Osteocyte (in vitro differentiated cells): ENCODE results near the gene SIAH3. TPM values are rescaled to one million over a fixed set of nuclear protein-coding genes. Genes with fewer than 3 reads are reported as not detected.
A peak's percentile ranks its signal among the peaks of the same experiment; 100 is the strongest.

ENCODE experiments used
- DNase-seq: peaks from one replicate; pipeline ENCODE4 v3.0.0; 2021; ENCODE audit warnings: mixed read lengths; ENCODE audit not compliant: unreplicated experiment; ENCODE audit errors: extremely low spot score
- H3K27ac Mint-ChIP-seq: one replicate; pipeline ENCODE4 v1.8.0; 2021; ENCODE audit warnings: mild to moderate bottlenecking, mixed read lengths; ENCODE audit not compliant: unreplicated experiment
- H3K27me3 Mint-ChIP-seq: one replicate; pipeline ENCODE4 v1.8.0; 2021; ENCODE audit warnings: mixed read lengths; ENCODE audit not compliant: unreplicated experiment
- H3K36me3 Mint-ChIP-seq: one replicate; pipeline ENCODE4 v1.8.0; 2021; ENCODE audit warnings: mixed read lengths; ENCODE audit not compliant: unreplicated experiment
- H3K4me1 Mint-ChIP-seq: one replicate; pipeline ENCODE4 v1.8.0; 2021; ENCODE audit warnings: mixed read lengths; ENCODE audit not compliant: unreplicated experiment
- H3K4me3 Mint-ChIP-seq: one replicate; pipeline ENCODE4 v1.8.0; 2021; ENCODE audit warnings: mild to moderate bottlenecking, moderate library complexity, mixed read lengths; ENCODE audit not compliant: unreplicated experiment
- H3K9me3 Mint-ChIP-seq: one replicate; pipeline ENCODE4 v1.8.0; 2021; ENCODE audit warnings: mixed read lengths; ENCODE audit not compliant: unreplicated experiment
- total RNA-seq: library from RNA; stranded (reverse); gene quantifications from 2 replicates; pipeline ENCODE4 v1.2.1, GENCODE V29; 2021
- TF ChIP-seq, protein P1 (sequence below): fragments of 200-600 bp; sonication (generic); IDR thresholded peaks from 2 replicates; pipeline ENCODE4 v1.5.0; 2021; ENCODE audit warnings: antibody characterized with exemption, mild to moderate bottlenecking, moderate library complexity

Gene SIAH3
- total RNA-seq, 1 donor from 2014 or later, result not detected

DNA sequence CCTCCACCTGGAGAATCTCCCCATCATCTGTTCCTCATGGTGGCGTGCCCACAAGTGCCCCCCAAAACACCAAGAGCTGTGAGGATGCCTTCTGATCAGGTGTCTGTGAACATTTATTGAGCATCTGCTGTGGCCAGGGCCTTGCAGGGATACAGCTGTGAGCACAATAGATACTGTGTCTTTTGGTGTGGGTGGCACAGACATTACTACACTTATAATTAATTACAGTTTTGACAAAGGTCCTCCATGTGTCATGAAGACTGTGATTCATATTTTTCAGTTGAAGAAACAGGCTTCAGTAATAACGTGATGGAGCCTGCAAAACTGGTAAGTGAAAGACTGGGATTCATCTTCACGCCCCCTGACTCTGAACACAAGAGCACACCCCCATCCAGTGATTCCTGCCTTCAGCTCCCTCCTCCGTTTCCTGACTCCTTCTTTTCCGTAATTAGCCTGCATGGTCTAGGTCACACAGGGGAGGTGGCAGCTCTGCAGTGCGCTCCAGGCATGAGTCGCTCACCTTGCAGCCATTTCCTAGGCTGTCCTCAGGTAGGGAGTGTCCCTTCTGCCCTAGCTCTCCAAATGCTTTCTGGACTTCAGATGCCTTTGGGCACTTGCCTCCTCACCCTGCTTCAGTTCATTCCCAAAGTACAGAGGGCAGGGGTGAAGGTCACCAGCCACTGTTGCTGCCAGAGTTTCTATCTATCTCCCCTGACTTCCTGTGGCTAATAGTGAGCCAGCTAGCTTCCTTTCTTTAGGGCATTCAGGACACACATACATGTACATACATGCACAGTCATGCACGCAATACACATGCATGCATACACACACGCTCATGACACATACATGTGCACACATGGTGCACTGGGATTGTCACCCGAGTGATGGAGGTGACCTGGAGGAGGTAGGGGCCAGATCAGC is 66.5 kb downstream of the SIAH3 start:
- H3K4me3 Mint-ChIP-seq, result no peak overlapping the region
- H3K27me3 Mint-ChIP-seq, result peaks cover 9% of the 10 kb centered on the region
- no peaks in the 10 kb centered on the region for H3K9me3 Mint-ChIP-seq
- no peak for DNase-seq
- no peaks in the 10 kb centered on the region for H3K36me3 Mint-ChIP-seq
- H3K27ac Mint-ChIP-seq, result no peak overlapping the region
- TF ChIP-seq, protein P1, sequence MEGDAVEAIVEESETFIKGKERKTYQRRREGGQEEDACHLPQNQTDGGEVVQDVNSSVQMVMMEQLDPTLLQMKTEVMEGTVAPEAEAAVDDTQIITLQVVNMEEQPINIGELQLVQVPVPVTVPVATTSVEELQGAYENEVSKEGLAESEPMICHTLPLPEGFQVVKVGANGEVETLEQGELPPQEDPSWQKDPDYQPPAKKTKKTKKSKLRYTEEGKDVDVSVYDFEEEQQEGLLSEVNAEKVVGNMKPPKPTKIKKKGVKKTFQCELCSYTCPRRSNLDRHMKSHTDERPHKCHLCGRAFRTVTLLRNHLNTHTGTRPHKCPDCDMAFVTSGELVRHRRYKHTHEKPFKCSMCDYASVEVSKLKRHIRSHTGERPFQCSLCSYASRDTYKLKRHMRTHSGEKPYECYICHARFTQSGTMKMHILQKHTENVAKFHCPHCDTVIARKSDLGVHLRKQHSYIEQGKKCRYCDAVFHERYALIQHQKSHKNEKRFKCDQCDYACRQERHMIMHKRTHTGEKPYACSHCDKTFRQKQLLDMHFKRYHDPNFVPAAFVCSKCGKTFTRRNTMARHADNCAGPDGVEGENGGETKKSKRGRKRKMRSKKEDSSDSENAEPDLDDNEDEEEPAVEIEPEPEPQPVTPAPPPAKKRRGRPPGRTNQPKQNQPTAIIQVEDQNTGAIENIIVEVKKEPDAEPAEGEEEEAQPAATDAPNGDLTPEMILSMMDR, result no peak
- H3K4me1 Mint-ChIP-seq, result peaks cover 15% of the 10 kb centered on the region

DNA sequence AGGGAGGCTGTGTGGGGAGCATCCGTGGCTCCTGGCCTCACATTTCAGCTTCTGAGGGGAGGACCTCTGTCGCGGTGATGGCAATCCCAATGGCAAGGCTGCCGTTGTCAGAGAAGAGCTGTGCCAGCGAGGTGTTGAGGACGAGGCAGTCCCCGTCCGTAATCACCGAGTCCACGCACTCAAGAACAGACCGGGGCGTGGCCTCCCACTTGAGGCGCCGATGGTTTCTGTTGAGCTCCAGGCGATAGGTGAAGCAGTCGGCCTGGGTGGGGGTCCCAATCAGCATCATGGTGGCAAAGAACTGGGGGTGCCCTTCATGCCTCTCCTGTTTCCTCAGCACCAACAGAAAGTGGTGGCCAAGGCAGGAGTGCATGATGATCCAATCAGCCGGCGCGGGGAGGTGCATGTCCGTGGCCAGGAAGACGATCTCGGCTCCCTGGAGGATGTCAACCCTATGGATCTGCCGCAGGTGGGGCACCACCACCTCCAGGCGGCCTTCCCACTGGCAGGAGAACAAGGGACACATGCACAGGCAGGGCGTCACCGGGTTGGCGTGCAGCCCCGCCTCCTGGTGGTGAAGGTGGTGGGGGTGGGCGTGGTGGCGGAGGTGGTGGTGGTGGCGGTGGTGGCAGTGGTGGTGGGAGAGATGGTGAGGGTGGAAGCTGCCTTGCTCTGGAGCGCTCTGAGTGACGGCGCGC is 68.1 kb downstream of the SIAH3 start:
- Mint-ChIP-seq H3K9me3 (no peaks in the 10 kb centered on the region), H3K27me3 (peaks cover 5% of the 10 kb centered on the region), H3K27ac (no peak overlapping the region), H3K36me3 (no peaks in the 10 kb centered on the region), H3K4me3 (no peak overlapping the region), H3K4me1 (peaks cover 15% of the 10 kb centered on the region)
- TF ChIP-seq, protein P1, result no peak
- no peak for DNase-seq

DNA sequence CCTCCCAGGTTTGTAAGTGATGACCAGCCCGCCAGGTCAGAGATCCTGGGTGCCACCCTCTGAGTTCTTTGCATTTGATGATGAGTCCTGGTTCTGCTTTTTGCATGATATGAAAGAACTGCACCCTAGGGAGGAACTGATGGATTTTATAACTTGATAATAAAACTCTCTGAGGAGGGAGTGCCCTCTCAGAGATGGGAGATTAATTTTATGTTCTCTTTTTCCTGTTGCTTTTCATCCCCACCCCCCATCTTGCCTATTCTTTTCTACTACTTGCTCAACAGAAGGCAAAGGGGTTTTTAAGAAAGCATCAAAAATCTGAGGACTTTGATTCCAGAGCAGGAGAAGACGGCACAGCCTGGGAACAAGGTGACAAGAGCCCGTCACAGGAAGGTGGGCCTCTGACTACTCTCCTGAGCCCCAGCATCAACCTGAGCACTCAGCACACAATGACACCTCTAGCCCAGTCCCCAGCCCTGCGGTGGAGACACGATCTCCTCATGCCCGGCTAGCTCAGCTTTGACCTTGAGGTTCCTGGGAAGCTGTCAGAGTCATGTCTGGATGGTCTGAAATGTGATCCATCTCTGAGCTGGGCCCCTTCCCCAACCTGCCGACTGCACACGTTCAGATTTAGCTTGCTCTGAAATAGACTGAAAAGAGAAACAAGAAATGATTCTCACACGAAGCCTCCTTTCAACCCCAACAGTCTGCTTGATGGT is 69.1 kb downstream of the SIAH3 start:
- H3K9me3 Mint-ChIP-seq, result no peaks in the 10 kb centered on the region
- H3K27ac Mint-ChIP-seq, result no peak overlapping the region
- H3K36me3 Mint-ChIP-seq, result no peaks in the 10 kb centered on the region
- H3K27me3 Mint-ChIP-seq, result peaks cover 2% of the 10 kb centered on the region
- DNase-seq, result peak; percentile 68
- TF ChIP-seq, protein P1, result no peak
- no peak overlapping the region for H3K4me3 Mint-ChIP-seq
- peaks cover 15% of the 10 kb centered on the region for H3K4me1 Mint-ChIP-seq

DNA sequence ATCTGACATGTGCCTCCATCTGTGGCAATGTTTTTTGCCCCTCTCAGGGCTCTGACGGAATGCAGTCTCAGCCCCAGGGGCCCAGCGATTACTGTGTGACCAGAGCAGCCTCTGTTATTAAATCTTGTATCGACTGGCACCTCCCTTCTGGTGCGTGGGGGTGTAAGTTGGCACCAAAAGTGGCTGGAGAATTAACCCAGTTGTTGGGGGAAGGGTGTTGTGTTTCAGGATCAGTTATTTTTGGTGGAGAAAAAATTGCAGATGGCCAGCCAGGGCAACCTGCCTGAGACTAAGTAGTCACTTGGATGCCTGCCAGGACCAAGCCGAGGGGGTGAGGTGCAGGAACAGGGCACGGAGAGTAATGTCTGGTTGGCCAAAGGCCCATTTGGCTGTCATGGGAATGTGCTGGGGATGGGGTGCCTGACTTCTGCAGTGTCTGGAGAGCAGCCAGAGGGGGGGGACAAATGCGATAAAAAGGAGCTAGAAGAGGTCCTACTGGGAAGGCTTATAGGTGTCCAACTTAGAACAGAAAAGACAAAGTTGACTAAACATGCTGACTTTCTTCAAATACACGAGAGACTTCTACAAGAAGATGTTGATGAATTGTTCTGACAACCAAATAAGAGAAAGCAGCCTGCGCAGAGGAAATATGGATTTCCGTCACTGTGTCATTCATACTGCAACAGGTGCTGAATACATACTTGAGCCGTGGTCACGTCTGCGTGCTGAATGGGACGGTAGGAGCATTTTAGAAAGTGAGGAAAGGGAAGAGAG is 69.8 kb downstream of the SIAH3 start:
- Mint-ChIP-seq H3K27ac (no peak overlapping the region), H3K4me3 (no peak overlapping the region), H3K4me1 (peaks cover 15% of the 10 kb centered on the region), H3K9me3 (no peaks in the 10 kb centered on the region), H3K27me3 (peaks cover 2% of the 10 kb centered on the region), H3K36me3 (no peaks in the 10 kb centered on the region)
- TF ChIP-seq, protein P1, result no peak
- DNase-seq, result peak; percentile 85
